Tibial artery (tissue), 4 donors: ENCODE data around the gene DAG1.
A peak's percentile ranks its signal among the peaks of the same experiment; 100 is the strongest.

Experiments used
- DNase-seq, 2 donors: peaks; one replicate each; pipeline ENCODE4 v3.0.0-alpha.2; 2019
- H3K27ac ChIP-seq, 2 donors: fragments of 200-600 bp; sonication (generic) in 1 of 2; 1 replicate in 1 of 2; 2 replicates in 1 of 2; pipeline ENCODE4 v1.5.1; 2018 to 2019; ENCODE audit warnings: mild to moderate bottlenecking in 1 of 2
- H3K27me3 ChIP-seq, 2 donors: fragments of 200-600 bp; sonication (generic) in 1 of 2; one replicate each; pipeline versions ENCODE4 v1.5.1 to v1.6.0; 2016 to 2019
- H3K36me3 ChIP-seq, 3 donors: fragments of 200-600 bp; sonication (generic) in 2 of 3; one replicate each; pipeline ENCODE4 v1.5.1; 2016 to 2019; ENCODE audit warnings: mild to moderate bottlenecking in 2 of 3
- H3K4me1 ChIP-seq, 4 donors: fragments of 200-600 bp; sonication (generic) in 2 of 4; 1 replicate in 3 of 4; 2 replicates in 1 of 4; pipeline ENCODE4 v1.5.1; 2016 to 2019
- H3K4me3 ChIP-seq, 2 donors: fragments of 200-600 bp; sonication (generic) in 1 of 2; 1 replicate in 1 of 2; 2 replicates in 1 of 2; pipeline ENCODE4 v1.5.1; 2018 to 2019; ENCODE audit warnings: mild to moderate bottlenecking in 2 of 2
- H3K9me3 ChIP-seq, 3 donors: fragments of 200-600 bp; sonication (generic) in 1 of 3; one replicate each; pipeline ENCODE4 v1.5.1; 2016 to 2019
- CTCF ChIP-seq, 2 experiments: fragments of 200-600 bp in 1 of 2; fragments of 450-650 bp in 1 of 2; IDR thresholded peaks; one replicate each; pipeline ENCODE4 v1.5.1; 2017 to 2019; ENCODE audit warnings: antibody characterized with exemption in 2 of 2, mild to moderate bottlenecking in 1 of 2, moderate library complexity in 1 of 2
- intact Hi-C: fragments of 100-400 bp; cut with DNase I; formaldehyde crosslinking; loops from one replicate; pipeline ENCODE4 v1.15.0; 2023; ENCODE audit warnings: low total_unique reads

Gene DAG1

GRCh38 chr3:49539659-49540560 is 69.8 kb downstream of the DAG1 start:
- no peaks in the 10 kb centered on the region for H3K36me3 ChIP-seq
- no peaks in the 10 kb centered on the region for H3K27me3 ChIP-seq
- peak overlapping the region; percentile 49 to 58 for H3K4me3 ChIP-seq
- no peaks in the 10 kb centered on the region for H3K9me3 ChIP-seq
- peaks cover 0 to 15% (median 12%) of the 10 kb centered on the region in 4 donors for H3K4me1 ChIP-seq
- intact Hi-C loops: loop anchor here (1.0 kb wide), 1 partner anchor 131 kb away; no protein-coding TSS in a partner anchor
- TF ChIP-seq CTCF (IDR thresholded peaks at IDR 0.05): peak; percentile 92 to 94
- DNase-seq: peak; percentile 92 to 97
- H3K27ac ChIP-seq: peak overlapping the region; percentile 81 to 84

GRCh38 chr3:49552087-49552486 is 82.0 kb downstream of the DAG1 start:
- H3K36me3 ChIP-seq: no peaks in the 10 kb centered on the region
- H3K27me3 ChIP-seq: peaks cover 0 to 9% of the 10 kb centered on the region in 2 donors
- H3K4me3 ChIP-seq: no peak overlapping the region
- H3K4me1 ChIP-seq: peaks cover 3 to 19% (median 17%) of the 10 kb centered on the region in 4 donors
- TF ChIP-seq CTCF (IDR thresholded peaks at IDR 0.05): no peak
- DNase-seq: no peak
- H3K27ac ChIP-seq: no peak overlapping the region
- intact Hi-C loops: no loop called here
- H3K9me3 ChIP-seq: no peaks in the 10 kb centered on the region

GRCh38 chr3:49553324-49553691 is 83.2 kb downstream of the DAG1 start:
- Histone ChIP-seq H3K27ac (no peak overlapping the region), H3K9me3 (no peaks in the 10 kb centered on the region), H3K36me3 (no peaks in the 10 kb centered on the region), H3K27me3 (peaks cover 0 to 6% of the 10 kb centered on the region in 2 donors), H3K4me3 (peak overlapping the region; percentile 53 to 83), H3K4me1 (peaks cover 3 to 19% (median 17%) of the 10 kb centered on the region in 4 donors)
- intact Hi-C loops: no loop called here
- no peak for DNase-seq
- TF ChIP-seq CTCF (IDR thresholded peaks at IDR 0.05): no peak

- H3K27me3 ChIP-seq: no peaks in the 10 kb centered on the region
- no peak for TF ChIP-seq CTCF (IDR thresholded peaks at IDR 0.05)
- H3K36me3 ChIP-seq: no peaks in the 10 kb centered on the region
- H3K9me3 ChIP-seq: no peaks in the 10 kb centered on the region
- DNase-seq: peak; percentile 85 to 89
- peak within 1 kb of the TSS; percentile 53 to 83 for H3K4me3 ChIP-seq
- peaks cover 3 to 19% (median 17%) of the 10 kb centered on the region in 4 donors for H3K4me1 ChIP-seq
- peak within 1 kb of the TSS; percentile 54 to 58 for H3K27ac ChIP-seq
- intact Hi-C loops: no loop called here
Measured at GRCh38 chr3:49553692-49554632, 83.9 kb downstream of the DAG1 start, which contains the start of gene BSN. Gene BSN (plus strand): TSS chr3:49554477. CDS start chr3:49554603, 126 bp downstream.

GRCh38 chr3:49554633-49555265 is 84.7 kb downstream of the DAG1 start:
- no peaks in the 10 kb centered on the region for H3K9me3 ChIP-seq
- TF ChIP-seq CTCF (IDR thresholded peaks at IDR 0.05): peak in 1 of 2 experiments; percentile 11
- no peaks in the 10 kb centered on the region for H3K36me3 ChIP-seq
- H3K27me3 ChIP-seq: no peaks in the 10 kb centered on the region
- peaks cover 3 to 19% (median 17%) of the 10 kb centered on the region in 4 donors for H3K4me1 ChIP-seq
- H3K4me3 ChIP-seq: peak overlapping the region; percentile 53 to 83
- DNase-seq: no peak
- intact Hi-C loops: no loop called here
- H3K27ac ChIP-seq: no peak overlapping the region
